G401.6 (cell line): Measurements from ENCODE around the gene KRT7.

Experiments used
- FAIRE-seq: peaks from 2 replicates; lab custom pipeline; 2012; peaks lifted over from hg19 to GRCh38; lab: Jason Lieb, UNC

Gene KRT7

DNA sequence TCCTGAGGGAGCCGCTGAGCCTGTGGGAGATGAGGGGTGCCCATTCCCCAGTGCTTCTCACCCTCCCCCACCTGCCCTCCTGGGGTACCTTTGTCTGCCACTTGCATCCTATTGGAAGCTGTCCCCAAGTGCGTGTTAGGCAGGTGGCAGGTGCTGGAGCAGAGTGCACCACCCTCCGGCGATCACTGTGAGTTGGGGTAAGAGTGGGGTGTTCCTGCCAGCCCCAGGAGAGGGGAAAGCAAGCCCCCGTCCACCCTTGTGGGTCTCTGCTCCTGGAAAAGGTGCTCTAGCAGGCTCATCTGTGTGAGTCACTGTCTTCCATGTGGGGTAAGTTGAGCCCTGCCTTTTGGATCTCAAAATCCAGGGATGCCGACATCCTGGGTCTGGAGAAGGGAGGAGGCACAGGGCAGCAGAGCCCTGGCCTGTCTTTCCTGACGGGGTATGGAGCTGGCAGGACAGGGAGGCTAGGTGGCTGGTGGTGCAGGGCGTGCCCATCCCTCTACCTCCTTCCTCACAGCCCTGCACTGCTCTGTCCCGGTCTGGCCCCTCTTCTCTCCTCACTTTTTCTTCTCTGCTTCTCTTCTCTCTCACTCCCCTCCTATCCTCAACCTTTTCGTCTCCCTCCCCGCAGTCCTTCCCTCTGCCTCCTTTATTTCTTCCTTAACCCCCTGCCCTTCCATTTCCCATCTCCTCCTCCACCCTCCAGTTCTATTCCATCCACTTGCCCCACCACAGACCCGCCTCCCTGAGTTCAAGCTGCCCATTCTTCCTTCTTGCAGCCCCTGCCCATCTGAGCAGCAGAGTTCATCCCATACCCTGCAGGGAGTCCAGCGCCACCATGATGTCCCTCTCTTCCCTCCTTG is 20.1 kb upstream of the KRT7 start:
- FAIRE-seq = no peak

DNA sequence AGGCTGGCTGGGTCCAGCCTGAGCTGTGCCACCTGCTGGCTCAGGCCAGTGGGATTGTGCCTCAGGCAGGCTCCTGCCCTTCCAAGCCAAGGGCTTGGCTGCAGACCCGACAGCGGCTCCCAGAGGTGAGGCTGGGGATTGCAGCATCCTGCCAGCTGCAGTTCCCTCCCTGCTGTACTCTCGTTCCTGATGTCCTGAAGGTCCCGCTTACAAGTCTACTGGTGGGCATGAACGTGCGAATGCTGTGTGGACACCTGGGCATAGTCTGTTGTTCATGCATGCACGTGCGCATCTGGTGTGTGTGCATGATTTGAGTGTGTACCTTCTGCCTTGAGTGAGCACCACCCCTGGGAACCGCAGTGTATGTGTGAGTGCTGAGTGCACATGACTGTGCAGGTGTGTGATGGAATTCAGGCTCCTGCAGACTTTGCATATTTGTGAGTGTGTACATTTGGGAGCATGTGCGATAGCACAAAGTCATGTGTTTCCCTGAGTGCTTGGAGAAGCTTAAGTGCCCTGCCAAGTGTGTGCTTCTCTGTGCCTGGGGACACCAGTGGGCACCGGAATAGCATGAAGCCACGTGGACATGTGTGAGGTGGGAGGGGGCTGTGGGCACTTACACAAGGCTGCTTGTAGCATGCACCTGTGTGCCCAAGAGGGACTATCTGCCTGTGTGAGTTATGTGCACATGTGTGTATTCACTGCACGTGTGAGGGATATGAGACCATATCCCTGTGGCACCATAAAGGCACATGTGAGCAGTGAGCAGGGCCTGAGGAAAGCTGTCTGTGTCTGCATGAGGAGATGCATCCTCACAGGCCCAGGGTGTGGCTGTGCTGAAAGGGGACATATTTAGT is 19.3 kb upstream of the KRT7 start:
- FAIRE-seq = peak; percentile 50

DNA sequence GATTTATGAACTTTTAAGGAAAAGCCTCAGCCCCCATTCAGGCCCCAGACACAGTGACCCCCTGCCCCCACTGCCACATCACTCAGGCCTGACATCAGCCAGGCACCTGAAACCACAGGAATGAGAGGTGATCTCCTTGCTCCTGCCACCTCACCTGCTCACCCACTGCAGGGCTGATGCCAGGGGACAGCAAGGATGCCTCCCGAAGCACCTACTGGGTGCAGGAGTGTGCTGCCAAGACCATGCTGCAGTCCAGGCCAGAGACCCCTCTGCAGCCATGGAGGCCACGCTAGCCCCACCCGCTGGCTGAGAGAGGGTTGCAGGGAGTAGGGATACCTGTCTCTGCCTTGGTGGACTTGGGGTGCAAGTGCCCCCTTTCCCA is 18.6 kb upstream of the KRT7 start:
- no peak for FAIRE-seq

DNA sequence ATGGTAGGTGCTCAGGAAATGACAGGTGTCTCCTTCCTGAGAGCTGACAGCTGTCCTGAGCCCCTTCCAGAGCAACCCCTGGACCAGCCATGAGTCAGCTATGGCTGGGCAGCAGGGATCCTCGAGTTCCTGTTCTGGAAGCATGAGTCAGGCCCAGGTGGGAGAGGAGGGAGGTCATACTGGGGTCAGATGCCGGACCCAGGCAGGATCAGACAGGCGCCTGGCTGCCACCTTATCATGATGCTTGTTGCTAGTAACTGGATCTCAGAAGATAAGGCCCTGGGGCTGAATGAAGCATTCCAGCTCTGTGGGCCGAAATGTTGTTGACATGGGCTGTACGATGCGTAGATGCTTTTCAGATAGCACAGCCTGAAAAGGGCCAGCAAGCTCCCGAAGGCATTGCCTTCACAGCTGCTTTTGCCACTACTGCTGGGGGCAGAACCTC is 17.4 kb upstream of the KRT7 start:
- no peak for FAIRE-seq

DNA sequence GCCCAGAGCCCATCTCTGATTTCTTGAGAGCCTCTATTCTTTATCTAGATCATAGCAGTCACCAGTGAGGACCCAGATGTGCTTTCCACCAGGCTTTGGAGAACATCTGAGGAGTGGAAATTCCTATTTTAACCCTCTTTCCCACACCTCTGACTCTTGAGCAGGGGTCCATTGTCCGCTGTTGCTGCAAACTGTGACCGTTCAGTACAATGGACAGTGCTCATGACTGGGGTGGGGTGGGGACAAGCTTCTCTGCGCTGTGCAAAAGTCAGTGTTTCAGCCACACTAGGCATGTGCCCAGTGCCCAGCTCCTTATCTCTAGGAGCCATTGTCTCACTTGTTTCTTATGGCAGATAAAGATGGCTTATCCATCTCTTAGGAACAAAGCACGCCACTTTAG is 16.9 kb upstream of the KRT7 start:
- no peak for FAIRE-seq

DNA sequence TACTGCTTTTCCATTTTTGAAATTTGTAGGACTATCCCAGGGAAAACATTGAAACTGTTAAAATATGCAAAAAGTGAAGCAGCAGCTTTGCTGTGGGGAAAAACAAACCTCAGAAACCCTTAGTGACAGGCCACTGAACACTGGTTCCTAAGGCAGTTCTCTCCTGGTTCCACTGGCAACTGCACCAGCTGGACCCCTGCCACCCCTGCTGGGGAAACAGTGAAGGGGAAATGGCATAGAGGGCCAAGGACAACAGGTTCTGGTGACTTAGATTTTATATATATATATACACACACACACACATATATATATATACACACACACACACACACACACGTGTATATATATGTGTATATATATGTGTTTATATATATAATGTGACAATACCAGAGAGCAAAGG is 16.2 kb upstream of the KRT7 start:
- no peak for FAIRE-seq

DNA sequence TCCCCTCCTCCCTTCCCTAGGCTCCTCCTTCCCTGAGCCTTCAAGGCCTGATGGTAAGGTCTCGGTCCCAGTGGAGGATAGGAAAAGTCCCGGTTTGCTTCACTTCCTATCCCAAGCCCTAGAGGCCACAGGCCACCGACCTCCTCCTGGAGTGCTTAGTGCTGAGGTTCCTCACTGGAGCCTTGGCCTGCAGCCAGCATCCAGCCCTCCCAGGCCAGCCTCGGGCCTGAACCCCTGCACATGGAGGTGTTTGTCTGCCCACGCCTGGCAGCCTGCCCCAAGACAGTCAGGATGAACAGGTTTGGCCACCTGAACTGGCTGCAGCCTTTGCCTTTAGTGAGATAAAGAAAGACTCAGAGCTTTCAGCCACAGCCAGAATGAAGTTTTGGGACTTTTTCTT is 15.8 kb upstream of the KRT7 start:
- FAIRE-seq = no peak

DNA sequence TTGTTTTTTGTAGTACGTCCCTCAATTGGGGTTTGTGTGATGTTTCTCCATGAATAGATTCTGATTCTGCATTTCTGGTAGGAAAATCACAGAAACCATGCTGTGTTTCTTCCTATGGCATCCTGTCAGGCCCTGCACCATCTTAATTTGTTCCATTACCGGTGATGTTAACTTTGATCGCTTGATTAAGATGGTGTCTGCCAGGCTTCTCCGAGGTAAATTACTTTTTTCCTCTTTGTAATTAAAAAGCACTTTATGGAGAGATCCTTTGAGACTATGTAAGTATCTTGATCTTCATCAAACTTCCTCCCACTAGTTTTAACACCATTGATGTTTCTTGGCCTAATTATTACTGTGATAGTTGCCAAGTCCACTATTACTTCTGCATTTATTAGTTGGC is 15.0 kb upstream of the KRT7 start:
- FAIRE-seq = no peak

DNA sequence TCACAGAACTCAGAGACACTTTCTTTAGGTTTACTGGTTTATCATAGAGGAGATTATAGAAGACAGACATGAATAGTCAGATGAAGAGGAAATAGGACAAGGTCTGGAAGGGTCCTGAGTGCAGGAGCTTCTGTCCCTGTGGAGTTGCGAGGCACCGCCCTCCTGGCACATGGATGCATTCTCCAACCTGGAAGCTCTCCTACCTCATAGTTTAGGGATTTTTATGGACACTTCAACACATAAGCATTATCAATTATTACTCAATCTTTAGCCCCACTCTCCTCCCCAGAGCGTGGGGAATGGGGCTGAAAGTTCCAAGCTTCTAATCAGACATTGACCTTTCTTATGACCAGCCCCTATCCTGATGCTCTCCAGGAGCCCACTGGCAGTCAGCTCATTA is 12.6 kb upstream of the KRT7 start:
- FAIRE-seq = no peak

DNA sequence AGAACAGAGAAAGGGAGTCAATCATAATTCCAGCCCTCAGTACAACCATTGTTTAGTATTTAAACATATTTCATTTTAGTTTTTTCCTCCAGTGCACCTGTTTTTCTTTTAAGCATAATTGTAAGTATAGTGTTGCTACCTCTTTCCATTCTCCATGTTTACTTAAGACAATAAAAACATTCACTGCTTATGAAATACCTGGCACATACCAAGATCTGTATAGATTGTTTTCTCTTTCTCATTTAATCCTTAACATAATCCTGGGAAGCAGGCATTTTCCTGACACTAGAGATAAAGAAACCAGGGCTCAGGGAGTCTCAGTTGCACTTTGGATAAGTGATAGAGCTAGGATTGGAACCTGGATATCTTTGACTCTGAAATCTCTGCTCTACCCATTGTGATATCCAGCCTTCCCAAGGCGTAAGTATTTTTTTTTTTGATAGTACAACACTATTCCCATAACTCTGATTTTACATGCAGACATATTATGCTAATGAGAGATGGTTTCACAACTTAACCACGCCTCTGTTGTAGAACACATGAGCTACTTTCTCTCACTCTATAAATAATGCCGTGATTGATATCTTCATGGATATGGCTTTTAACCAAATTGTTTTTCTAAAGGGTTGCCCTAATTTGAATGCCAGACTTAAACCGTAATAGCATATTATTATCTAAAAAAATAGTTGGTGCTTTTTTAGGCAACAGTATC is 11.8 kb upstream of the KRT7 start:
- no peak for FAIRE-seq

DNA sequence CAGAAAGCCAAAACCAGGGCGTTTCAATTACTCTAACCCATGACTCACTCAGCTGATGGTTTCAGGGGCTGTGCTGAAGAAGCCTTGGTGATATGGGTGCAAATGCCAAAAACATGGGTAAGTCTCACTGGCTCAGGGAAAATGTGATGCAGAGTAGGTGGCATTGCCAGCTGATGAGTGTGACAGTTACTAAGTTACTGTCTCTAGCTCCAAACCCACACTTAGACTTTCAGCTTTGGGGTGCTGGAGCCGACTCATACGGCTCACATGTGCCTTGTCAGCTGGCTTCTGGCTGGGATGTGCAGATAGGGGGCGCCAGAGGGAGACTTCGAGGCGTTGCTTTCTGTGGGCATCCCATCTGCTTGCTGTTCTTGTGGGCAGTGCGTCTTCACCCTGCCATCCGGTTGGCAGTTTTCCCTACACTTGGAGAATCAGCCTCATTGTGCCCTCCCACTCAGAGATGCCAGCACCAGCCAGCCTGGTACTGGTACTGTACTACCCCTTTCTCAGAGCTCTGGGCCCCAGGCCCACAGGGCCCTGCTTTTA is 11.1 kb upstream of the KRT7 start:
- FAIRE-seq = no peak

DNA sequence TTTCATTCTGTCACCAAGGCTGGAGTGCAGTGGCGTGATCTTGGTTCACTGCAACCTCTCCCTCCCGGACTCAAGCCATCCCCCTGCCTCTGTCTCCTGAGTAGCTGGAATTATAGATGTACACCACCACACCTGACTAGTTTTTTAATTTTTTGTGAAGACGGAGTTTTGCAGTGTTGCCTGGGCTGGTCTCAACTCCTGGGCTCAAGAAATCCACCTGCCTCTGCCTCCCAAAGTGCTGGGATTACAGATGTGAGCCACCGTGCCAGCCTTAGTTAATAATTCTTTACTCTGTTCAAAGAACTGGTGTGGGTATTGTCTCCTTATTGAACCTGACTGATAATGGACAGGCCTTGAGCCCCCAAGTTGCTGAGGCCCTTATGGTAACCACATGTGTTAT is 10.4 kb upstream of the KRT7 start:
- no peak for FAIRE-seq

DNA sequence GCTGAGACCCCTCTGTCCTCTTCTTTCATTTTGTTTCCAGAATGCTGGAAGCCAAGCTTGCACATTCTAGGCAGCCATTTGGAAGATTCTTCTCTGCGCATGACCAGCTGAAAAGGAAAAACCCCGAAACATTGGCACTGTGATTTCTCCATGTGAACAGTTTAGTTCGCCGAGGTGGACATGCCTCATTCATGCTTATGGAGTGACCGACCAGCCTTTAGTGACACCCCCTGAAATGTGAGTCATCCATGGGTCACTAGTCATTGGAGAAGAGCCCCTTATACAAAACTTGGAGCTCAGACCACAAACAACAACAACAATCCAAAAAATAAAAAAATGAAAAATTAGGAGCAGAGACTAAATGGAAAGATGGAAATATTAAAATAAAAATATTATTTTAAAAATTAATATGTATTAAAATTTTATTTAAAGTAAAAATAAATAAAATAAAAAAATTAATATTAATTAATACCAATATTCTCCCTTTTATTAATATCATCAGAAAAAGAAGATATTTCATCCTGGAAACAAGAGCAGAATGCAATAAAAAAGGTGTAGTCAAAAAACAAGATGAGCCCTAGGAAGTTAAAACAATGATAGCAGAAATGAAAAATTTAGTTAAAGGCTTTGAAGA is 9.5 kb upstream of the KRT7 start:
- peak; percentile 87 for FAIRE-seq

DNA sequence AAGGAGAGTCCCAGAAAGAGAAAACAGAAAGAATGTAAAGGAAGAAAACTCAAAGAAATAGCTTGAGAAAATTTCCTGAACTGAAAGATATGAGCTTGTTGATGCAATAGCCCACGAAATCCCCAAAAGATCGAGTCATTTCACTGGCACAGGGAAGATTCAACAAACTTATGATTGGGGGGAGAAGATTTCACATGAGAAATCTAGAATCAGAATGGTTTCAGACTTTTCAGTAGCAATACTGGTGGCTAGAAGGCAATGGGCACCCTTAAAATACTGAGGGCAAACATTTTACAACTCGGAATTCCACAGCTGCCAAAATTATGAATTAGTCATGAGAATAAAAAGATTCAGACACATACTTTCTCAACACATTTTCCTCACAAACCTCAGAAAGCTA is 8.9 kb upstream of the KRT7 start:
- no peak for FAIRE-seq

DNA sequence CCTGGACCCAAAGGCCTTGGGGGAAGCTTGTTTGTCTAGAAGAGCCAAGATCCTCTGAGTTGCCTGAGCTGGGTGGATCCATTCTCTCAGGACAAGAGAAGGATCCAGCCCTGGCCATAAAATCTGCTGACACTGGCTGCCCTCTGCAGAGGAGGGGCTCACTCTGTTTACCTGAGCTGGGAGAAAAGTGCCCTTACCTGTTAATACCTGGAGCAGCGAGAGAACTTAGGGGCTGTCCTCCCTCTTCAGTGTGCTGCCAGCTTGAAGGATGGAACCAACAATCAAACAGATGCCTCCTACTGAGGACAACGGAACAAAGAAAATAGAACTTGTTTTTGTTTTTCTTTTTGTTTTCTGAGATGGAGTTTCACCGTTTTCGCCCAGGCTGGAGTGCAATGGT is 7.3 kb upstream of the KRT7 start:
- FAIRE-seq = no peak

DNA sequence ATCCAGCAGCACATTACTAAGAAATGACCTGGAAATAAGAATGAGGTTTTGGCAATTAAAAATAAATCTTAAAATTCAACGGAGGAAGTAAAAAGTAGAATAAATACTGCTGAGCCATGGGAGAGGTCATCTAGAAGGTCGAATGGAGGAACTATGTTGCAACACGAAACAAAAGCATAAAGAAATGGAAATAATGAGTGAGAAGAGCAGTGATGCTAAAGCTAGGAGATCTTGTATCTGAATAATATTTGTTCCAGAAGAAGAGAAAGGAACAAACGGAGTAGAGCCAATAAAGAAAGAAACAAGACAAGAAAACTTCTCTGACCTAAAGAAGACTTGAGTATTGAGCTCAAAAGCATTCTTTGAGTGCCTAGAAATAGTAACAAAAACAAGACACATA is 6.6 kb upstream of the KRT7 start:
- no peak for FAIRE-seq

DNA sequence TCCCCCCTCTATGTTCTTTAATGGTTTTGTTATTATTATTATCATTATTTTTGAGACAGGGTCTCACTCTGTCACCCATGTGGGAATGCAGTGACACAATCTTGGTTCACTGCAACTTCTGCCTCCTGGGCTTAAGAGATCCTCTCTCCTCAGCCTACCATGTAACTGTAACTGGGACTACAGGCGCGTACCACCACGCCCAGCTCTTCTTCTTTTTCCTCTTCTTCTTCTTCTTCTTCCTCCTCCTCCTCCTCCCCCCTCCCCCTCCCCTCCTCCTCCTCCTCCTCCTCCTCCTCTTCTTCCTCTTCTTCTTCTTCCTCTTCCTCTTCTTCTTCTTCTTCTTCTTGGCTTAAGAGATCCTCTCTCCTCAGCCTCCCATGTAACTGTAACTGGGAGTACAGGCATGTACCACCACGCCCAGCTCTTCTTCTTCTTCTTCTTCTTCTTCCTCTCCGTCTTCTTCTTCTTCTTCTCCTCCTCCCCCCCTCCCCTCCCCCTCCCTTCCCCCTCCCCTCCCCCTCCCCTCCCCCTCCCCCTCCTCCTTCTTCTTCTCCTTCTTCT is 5.4 kb upstream of the KRT7 start:
- no peak for FAIRE-seq

DNA sequence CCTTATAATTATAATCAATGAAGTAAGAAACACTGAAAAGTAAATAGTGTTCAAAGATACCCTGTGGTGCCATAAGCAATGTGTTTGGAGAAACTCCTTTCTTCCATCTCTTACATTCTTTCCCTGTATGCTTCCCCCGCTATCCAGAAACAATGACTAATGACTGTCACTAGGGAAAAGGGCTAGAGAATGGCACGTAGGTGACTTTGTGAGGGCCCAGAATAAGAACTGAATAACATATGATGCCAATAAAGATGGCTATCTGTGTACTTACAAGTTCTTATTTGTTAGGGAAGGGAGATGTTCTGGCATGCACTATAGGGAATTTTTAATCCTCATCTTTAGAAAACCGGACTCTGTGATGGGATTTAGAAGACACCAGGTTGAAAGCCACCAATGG is 4.7 kb upstream of the KRT7 start:
- no peak for FAIRE-seq

DNA sequence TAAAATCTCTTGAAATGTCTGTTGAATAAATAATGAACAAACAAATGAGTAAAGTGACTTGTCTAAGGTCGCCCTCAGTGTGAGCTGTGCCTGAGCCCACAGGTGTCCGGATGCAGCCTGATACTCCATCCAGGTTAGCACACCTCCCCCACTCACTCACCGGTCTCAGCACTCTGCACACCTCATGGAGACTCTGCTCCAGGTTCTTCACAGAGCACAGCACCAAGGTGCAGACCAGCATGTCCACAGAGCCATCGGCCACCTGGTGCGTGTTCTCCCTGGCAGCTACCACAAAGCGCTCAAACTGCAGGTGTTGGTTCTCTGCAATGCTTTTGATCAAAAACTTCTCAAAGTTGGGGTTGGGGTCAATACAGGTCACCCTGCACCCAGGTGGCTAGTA is 4.1 kb upstream of the KRT7 start:
- FAIRE-seq = no peak

DNA sequence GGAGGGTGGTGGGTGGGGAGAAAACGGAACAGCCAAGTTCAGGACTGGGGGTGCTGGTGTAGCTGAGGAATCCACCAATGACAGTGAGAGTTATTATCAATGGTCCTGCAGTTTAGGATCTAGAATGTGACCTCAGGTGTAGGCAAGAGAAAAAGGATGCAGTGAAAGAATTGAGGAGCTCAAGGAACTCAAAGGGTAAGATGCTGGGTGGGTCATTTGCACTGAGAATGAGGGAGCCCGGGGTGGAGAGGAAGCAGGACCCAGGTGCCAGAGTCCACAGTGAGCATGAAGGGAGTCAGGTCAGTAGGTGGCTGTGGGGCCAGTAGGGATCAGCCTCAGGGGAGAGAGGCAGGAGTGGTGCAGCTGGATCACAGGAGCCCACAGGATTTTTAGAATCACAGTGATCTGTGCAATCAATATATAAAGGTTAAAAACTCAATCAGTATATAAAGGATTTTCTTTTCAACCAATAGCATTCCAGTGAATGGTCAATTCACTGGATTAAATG is 3.2 kb upstream of the KRT7 start:
- no peak for FAIRE-seq
